GM10847 (cell line): Measurements from ENCODE around the gene DNAJB6.

Experiments used
- POLR2A ChIP-seq: IDR thresholded peaks from 2 replicates; pipeline ENCODE4 v1.6.1; 2011; ENCODE audit not compliant: insufficient read length; ENCODE audit errors: extremely low read depth

DNAJB6 gene

DNA sequence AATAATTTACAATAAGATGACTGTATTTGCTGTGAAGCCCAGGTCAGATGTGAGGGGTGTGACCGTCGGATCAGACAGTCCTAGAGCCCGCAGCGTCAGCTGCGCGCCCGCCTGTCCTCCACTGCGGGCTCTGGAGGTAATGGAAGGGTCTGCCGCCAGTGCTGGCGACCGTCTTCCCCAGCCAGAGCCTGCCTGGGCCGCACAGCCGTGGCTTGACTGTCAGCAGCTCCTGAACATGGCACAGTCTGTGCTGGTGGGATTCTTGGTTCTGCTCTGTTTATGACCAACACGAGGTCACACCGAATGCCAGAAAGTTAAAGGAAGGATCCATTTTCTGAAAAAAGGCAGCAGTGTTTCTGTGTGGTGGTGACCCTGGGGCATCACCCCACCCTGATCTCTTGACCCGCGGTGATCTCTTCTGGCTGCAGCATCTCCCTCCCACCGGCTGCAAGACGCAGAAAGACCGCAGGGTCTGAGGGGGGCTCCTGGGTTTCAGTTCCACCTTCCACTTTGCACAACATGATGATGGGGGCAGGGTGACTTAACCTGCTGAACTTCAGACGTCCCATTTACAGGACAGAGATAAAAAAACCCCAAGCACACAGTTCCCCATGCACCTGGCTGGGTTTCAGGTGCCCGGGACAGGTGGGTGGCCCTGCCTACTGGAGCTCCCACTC lies 103.7 kb downstream of the DNAJB6 start:
- no peak for TF ChIP-seq POLR2A

DNA sequence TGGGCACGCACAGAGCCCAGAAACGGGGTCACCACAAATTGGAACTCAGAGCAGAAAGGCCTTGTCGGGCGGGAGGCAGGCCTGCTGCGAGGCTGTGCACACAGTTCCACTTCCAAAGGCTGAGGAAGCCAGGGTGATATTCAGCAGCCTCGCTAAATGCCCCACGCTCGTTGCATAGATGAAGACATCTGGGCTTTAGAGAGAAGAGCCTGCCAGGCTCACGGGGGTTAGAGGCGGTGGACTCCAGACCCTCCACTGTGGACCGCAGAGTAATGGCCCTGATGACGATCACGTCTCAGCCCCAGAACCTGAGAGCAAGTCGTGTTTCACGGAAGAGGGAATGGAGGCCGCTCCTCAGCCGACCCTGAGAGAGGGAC lies 104.2 kb downstream of the DNAJB6 start:
- TF ChIP-seq POLR2A: no peak

DNA sequence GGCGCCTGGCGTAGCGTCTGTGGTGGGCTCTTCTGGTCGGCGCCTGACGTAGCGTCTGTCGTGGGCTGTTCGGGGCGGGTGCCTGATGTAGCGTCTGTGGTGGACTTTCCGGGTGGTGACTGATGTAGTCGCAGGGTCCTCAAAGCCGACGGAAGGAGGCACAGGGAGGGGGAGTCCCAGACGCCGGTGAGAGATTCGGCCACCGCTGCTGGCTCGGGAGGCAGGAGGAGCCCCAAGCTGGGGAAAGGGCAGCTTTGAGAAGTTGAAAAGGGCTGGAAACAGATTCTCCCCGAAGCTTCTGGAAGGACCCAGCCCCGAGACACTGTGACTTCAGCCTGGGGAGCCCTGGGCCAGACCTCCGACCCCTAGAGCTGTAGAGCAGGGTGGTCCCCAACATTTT lies 105.7 kb downstream of the DNAJB6 start:
- TF ChIP-seq POLR2A: no peak

- TF ChIP-seq POLR2A: no peak
Measured at GRCh38 chr7:157442993-157443831, 106.4 kb downstream of the DNAJB6 start.

- TF ChIP-seq POLR2A: no peak
Measured at GRCh38 chr7:157444011-157444842, 107.4 kb downstream of the DNAJB6 start.

GRCh38 chr7:157444843-157445135 lies 108.0 kb downstream of the DNAJB6 start:
- TF ChIP-seq POLR2A: no peak

DNA sequence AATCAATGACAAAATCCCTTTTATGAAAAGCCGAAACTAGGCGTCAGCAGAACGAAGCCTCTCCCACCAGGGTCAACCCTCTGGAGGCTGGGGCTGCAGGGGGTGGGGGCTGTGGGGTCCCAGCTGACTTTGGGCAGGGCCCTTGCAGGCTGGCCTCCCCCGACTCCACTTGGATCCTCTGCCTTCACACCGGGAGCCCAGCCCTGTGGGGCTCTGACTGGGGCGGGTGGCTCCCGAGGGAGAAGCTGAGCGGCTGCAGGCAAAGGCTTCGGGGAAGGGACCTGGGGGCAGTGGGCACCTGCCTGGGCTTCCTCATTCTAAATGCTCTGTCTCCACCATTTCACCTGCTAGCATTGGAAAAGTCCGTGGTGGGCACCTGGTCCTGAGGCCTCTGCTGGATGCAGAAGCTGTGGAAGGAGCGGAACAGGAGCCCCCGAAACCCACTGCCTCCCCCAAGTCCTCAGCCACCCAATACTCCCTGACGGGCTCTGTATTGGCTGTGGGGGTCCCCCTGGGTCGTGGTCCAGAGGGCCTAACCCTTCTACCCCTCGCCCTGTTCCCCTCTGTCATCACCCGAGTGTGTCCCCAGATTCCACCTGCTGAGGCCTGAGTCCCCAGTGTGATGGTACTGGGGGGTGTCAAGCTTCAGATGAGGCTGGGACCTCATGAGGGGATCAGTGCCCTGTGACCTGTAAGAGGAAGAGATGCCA lies 108.6 kb downstream of the DNAJB6 start:
- no peak for TF ChIP-seq POLR2A

GRCh38 chr7:157445956-157446295 lies 109.1 kb downstream of the DNAJB6 start:
- no peak for TF ChIP-seq POLR2A

DNA sequence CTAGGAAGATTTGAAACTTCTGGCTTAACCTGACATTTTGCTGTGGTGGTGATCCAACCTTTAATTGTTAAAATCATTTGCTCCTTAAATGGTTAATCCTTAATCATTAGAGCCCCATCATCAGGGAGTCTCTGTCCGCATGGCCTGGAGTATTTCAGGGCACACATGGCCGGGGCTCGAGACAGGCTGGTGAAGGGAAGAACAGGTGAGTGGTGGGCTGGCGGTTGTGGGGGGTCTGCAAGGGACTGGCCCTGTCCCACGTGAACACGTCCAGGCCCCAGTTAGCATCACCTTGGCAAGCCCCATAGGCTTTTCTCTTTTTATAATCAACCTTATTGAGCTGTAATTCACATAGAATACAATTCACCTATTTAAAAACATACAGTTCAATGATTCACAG lies 109.5 kb downstream of the DNAJB6 start:
- no peak for TF ChIP-seq POLR2A

DNA sequence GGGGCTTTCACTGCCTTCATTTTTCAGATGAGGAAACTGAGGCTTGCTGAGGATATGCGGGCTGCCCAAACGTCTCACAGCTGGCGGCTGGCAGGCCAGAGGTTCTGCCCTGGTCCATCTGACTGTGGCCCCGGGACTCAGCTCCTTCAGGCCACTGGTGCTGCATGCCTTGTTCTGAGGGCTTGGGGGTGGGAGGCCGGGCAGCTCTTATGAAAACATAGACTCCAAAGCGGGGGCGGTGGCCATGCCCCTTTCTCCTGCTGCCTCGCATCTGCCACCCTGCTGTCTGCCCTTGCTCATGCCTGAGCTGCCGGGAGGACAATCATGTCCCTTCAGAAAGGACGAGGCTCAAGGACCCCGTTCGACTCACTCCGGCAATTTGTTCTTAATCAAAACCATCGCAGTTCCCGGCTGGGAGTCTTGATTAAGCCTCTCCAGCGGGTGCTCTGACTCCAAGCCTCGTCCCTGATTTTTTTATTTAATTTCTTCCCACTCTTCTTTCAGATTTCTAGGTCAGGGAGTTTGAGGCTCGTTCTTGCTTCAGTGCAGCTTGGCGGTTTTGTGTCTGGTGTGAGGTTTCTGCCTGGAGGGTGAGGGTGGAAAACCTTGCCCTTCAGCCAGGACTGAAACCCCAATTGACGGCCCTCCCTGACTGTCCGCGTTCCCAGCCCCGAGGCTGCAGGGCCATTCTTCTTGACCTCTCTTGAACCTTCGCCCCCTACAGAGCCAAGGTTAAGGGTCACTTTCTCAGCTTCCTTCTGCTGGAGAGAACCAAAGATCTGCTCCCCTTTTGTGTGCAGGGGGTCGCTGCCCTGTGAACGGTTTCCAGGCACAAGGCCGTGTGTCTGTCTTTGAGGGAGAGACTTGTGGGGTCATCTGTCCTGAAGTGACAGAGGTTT lies 120.8 kb downstream of the DNAJB6 start:
- TF ChIP-seq POLR2A: no peak

GRCh38 chr7:157458254-157458633 lies 121.4 kb downstream of the DNAJB6 start:
- TF ChIP-seq POLR2A: no peak

DNA sequence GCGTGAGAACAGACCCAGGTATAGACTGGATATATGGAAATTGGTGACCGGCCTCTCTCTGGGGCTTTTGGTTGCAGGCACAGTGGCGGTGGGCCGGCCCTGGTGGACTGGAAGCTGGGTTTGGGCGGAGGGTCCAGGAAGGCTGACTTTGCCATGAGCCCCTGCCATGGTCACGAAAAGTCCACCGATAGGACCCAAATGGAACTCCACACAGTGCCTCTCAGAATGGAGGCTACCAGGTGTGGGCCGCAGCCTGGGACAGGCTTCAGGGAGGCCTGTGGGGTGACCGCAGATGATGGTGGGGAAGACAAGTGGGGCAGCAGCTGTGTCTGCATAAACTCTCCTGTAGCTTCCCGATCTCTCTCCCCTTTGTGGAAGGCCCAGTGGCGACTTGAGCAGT lies 123.2 kb downstream of the DNAJB6 start:
- TF ChIP-seq POLR2A: no peak

DNA sequence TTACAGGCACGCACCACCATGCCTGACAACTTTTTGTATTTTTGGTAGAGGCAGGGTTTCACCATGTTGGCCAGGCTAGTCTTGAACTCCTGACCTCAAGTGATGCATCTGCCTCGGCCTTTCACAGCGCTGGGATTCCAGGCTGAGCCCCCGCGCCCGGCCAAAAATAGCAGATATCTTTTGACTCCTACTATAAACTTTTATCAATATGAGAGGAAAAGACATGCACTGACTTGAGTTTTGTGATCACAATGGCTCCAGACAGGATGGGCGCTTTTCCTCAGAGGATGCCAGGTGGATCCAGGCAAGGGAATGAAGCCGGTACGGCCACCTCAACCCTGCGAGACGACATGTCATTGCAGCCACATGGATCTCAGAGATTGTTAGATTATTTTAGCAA lies 123.9 kb downstream of the DNAJB6 start:
- no peak for TF ChIP-seq POLR2A

- no peak for TF ChIP-seq POLR2A
Measured at GRCh38 chr7:157461573-157462418, 125.0 kb downstream of the DNAJB6 start.
